ENCODE measurements around the gene DNAL1. TPM values are rescaled to one million over a fixed set of nuclear protein-coding genes. Genes with fewer than 3 reads are reported as not detected.

Gene DNAL1
- total and polyA plus RNA-seq, 2 of the 13 experiments (the other 11 are each of a cell fraction or from before 2014, with no cell fraction given): 1.4 to 13.3 TPM

DNA sequence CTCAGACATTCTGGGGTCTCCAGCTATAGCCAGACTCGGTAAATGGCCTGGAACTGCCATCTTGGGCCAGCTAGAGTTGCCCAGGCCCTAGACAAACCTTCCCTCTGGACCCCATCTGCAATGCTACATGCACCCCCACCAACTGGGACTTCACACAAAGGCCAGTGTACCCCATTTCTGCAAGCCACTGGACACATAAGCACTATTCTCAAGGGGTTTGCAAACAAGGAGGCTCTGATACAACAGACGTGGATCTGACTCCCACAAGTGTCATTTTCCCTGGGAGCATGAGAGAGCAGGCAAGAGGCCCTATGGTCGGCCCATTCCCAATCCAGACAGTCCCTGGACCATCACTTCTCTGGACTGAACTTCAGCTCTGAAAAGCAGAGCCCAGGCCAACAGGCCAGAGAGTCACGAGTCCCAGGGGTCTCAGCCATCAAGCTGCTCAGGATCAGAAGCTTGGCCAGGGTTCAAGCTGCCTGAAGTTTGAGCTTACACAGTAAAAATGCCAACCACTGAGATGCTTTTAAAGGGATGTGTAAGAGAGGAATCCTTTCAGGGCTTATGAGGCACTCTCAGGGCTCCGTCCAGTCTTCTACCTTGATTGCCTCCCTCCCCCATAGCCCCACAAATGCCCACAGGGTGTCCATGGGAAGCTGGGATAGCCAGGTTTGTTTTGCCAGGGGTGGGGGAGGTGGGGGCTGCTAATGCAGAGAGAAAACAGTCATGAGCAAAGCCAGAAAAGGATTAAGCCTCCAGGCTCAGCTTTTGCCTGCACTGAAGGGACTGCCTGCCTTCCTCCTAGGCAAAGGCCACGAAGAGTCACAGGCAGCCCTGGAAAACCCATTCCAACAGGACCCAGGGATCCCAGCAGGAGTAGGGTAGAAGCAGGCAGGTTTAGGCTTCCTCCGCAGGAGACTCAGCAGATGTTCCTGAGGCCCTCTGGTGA is 101.1 kb downstream of the DNAL1 start:
- peak overlapping the region; percentile 4 for H3K27ac ChIP-seq (ENCODE audit: extremely low read length, insufficient read depth, low read length)
- H3K9me3 ChIP-seq (ENCODE audit: low read length): no peaks in the 10 kb centered on the region
- no peak overlapping the region for H3K4me3 ChIP-seq (replicated peaks in 1 of 3; ENCODE audit: insufficient read depth in 1 of 3, low read depth in 2 of 3, low read length in 3 of 3)
- DNase-seq (ENCODE audit: low spot score): no peak
- peaks cover 0 to 9% of the 10 kb centered on the region in 2 experiments; a peak in 3 of 5 replicates for H3K36me3 ChIP-seq (replicated peaks in 1 of 2; ENCODE audit: control insufficient read depth in 1 of 2, insufficient read depth in 2 of 2, low read length in 2 of 2)
- H4K20me1 ChIP-seq (ENCODE audit: insufficient read depth, low read length): peaks cover 93% of the 10 kb centered on the region
- ChIA-PET POLR2A (interaction anchor here (1.3 to 1.6 kb wide), 2 partner anchors 14 to 92 kb away, joined by 3 to 4 read pairs; a partner anchor contains a TSS), CTCF (ENCODE audit: low intra/inter-chr PET ratio, low total read pairs) (no interaction called here)
- WGBS (ENCODE audit: low lambda C conversion rate): 100% methylated on average over 3 of the region's 7 CpGs
- H2AFZ ChIP-seq (ENCODE audit: low read length): no peak overlapping the region
- no peak for ATAC-seq
- TF ChIP-seq ZNF605 (CRISPR knock-in tag; IDR thresholded peaks at IDR 0.05): no peak
- TF ChIP-seq PAWR (CRISPR knock-in tag; IDR thresholded peaks at IDR 0.05; ENCODE audit: borderline replicate concordance): no peak
- no peak for TF ChIP-seq ZNF546 (CRISPR knock-in tag; conservative IDR thresholded peaks at IDR 0.05)
- no peak for TF ChIP-seq HNRNPLL (IDR thresholded peaks at IDR 0.05; ENCODE audit: low read depth, low read length, poor library complexity, severe bottlenecking)
- TF ChIP-seq MAFK (conservative IDR thresholded peaks at IDR 0.05 in 1 of 2, IDR thresholded peaks at IDR 0.05 in 1 of 2; ENCODE audit: low read length in 2 of 2): no peak
- no peak for TF ChIP-seq ZNF17 (CRISPR knock-in tag; IDR thresholded peaks at IDR 0.05)
- TF ChIP-seq EHMT2 (IDR thresholded peaks at IDR 0.05; ENCODE audit: borderline replicate concordance, low read depth, low read length): no peak
- no peak for TF ChIP-seq RBFOX2 (IDR thresholded peaks at IDR 0.05; ENCODE audit: low read depth, low read length)
- no peak for TF ChIP-seq ZMYM2 (CRISPR knock-in tag; IDR thresholded peaks at IDR 0.05)
- no peak for TF ChIP-seq NRL (CRISPR knock-in tag; IDR thresholded peaks at IDR 0.05; ENCODE audit: borderline replicate concordance)
- TF ChIP-seq ZKSCAN5 (CRISPR knock-in tag; IDR thresholded peaks at IDR 0.05): no peak
- TF ChIP-seq ZBTB3 (CRISPR knock-in tag; IDR thresholded peaks at IDR 0.05; ENCODE audit: borderline replicate concordance, low read depth): no peak
- TF ChIP-seq ZSCAN20 (CRISPR knock-in tag; IDR thresholded peaks at IDR 0.05; ENCODE audit: borderline replicate concordance): no peak
- TF ChIP-seq MAF1 (CRISPR knock-in tag; IDR thresholded peaks at IDR 0.05; ENCODE audit: borderline replicate concordance): no peak
- TF ChIP-seq NR1H2 (CRISPR knock-in tag; IDR thresholded peaks at IDR 0.05; ENCODE audit: borderline replicate concordance, low read depth): no peak
- no peak for TF ChIP-seq U2AF1 (optimal IDR thresholded peaks at IDR 0.05; ENCODE audit: low read depth, low read length)
- TF ChIP-seq EZH2 (conservative IDR thresholded peaks at IDR 0.05; ENCODE audit: low read depth, low read length): no peak
- no peak for TF ChIP-seq ZNF207 (IDR thresholded peaks at IDR 0.05; ENCODE audit: borderline replicate concordance)
- TF ChIP-seq ZNF160 (CRISPR knock-in tag; IDR thresholded peaks at IDR 0.05): no peak
- no peak for TF ChIP-seq ZNF333 (CRISPR knock-in tag; IDR thresholded peaks at IDR 0.05; ENCODE audit: borderline replicate concordance)
- H3K27me3 ChIP-seq (ENCODE audit: control insufficient read depth in 1 of 2, insufficient read depth in 2 of 2, low read length in 2 of 2): no peaks in the 10 kb centered on the region
- intact Hi-C loops (cut with micrococcal nuclease; ENCODE audit: unreplicated experiment) (no loop called here), in situ Hi-C loops (cut with HindIII; ENCODE audit: extremely low pct_ligation_motif_present, low pct_unique_long_range_greater_than_20kb) (loop anchor here (25.0 kb wide), 1 partner anchor 291 kb away; no protein-coding TSS in a partner anchor)
- BruUV-seq (replicated peaks): no TSS peak
- H3K4me2 ChIP-seq (ENCODE audit: low read depth, low read length): no peak overlapping the region
- FAIRE-seq: no peak
- no peak overlapping the region for H3K9ac ChIP-seq (ENCODE audit: insufficient read depth, low read depth, low read length)
- peaks cover 99% of the 10 kb centered on the region for H3K4me1 ChIP-seq (ENCODE audit: insufficient read depth, low read length)
- peaks cover 98% of the 10 kb centered on the region for H3K79me2 ChIP-seq (ENCODE audit: insufficient read depth, low read length)

Measured in HepG2 (cell line).